PC-3 (cell line): ENCODE measurements around the gene KCNQ1. TPM values are rescaled to one million over a fixed set of nuclear protein-coding genes. Genes with fewer than 3 reads are reported as not detected.

Source experiments
- ATAC-seq: fragments of 200-7000 bp; cut with Tn5 transposase; 2 replicates; pipeline ENCODE4 v1.9.1; 2020; ENCODE audit warnings: mild to moderate bottlenecking, moderate library complexity
- BruUV-seq: library from RNA; stranded (reverse); fragments of 400-500 nt; replicated peaks from 2 replicates; lab custom pipeline; 2021; lab: Mats Ljungman, UMichigan
- CTCF ChIA-PET: fragments of 300-600 bp; sonication (Branson Sonifier 250); formaldehyde crosslinking; loops from one replicate; lab custom pipeline; 2022; ENCODE audit warnings: antibody characterized with exemption; lab: Charles Lee
- POLR2A ChIA-PET: fragments of 300-600 bp; sonication (Branson Sonifier 250); formaldehyde crosslinking; loops from one replicate; lab custom pipeline; 2022; ENCODE audit warnings: antibody characterized with exemption; ENCODE audit not compliant: unreplicated experiment; lab: Charles Lee
- DNase-seq: peaks from one replicate; pipeline ENCODE4 v3.0.0-alpha.2; 2015
- H2AFZ ChIP-seq: fragments of 300-600 bp; sonication (generic); 2 replicates; pipeline ENCODE4 v1.6.0; 2016; ENCODE audit warnings: antibody characterized with exemption, low read length
- H3F3A ChIP-seq: fragments of 300-600 bp; sonication (generic); one replicate; pipeline ENCODE4 v1.6.0; 2017; ENCODE audit warnings: antibody characterized with exemption, low read length, control low read depth, mild to moderate bottlenecking; ENCODE audit not compliant: unreplicated experiment
- H3K27ac ChIP-seq: fragments of 300-600 bp; sonication (generic); 2 replicates; pipeline ENCODE4 v1.5.1; 2016; ENCODE audit warnings: mild to moderate bottlenecking, low read length
- H3K27me3 ChIP-seq: fragments of 300-600 bp; sonication (generic); 2 replicates; pipeline ENCODE4 v1.6.1; 2016; ENCODE audit warnings: low read length, mixed read lengths
- H3K36me3 ChIP-seq: fragments of 300-600 bp; sonication (generic); 2 replicates; pipeline ENCODE4 v1.6.1; 2016; ENCODE audit warnings: low read depth, mixed run types, low read length, mixed read lengths
- H3K4me1 ChIP-seq: fragments of 300-600 bp; sonication (generic); 2 replicates; pipeline ENCODE4 v1.5.1; 2016; ENCODE audit warnings: low read length; ENCODE audit not compliant: insufficient read depth
- H3K4me2 ChIP-seq: fragments of 300-600 bp; sonication (generic); 2 replicates; pipeline ENCODE4 v1.6.0; 2016; ENCODE audit warnings: low read length
- H3K4me3 ChIP-seq: fragments of 300-600 bp; sonication (generic); 2 replicates; pipeline ENCODE4 v1.5.1; 2016; ENCODE audit warnings: mild to moderate bottlenecking, low read length, mixed read lengths
- H3K79me2 ChIP-seq: fragments of 300-600 bp; sonication (generic); 2 replicates; pipeline ENCODE4 v1.6.1; 2017; ENCODE audit warnings: low read length, mixed read lengths
- H3K9ac ChIP-seq: fragments of 300-600 bp; sonication (generic); 2 replicates; pipeline ENCODE4 v1.6.0; 2016; ENCODE audit warnings: mild to moderate bottlenecking, low read length
- H3K9me2 ChIP-seq: fragments of 300-600 bp; sonication (generic); replicated peaks from 2 replicates; pipeline ENCODE4 v1.6.1; 2016; ENCODE audit warnings: mixed run types, low read length, mixed read lengths
- H3K9me3 ChIP-seq: fragments of 300-600 bp; sonication (generic); 2 replicates; pipeline ENCODE4 v1.6.1; 2016; ENCODE audit warnings: low read length, mixed read lengths
- H4K20me1 ChIP-seq: fragments of 300-600 bp; sonication (generic); 2 replicates; pipeline ENCODE4 v1.6.1; 2016; ENCODE audit warnings: low read length, mixed read lengths
- CTCF ChIP-seq: fragments of 300-600 bp; sonication (generic); conservative IDR thresholded peaks from 2 replicates; pipeline ENCODE4 v1.5.1; 2017; ENCODE audit warnings: antibody characterized with exemption, low read depth, mild to moderate bottlenecking, low read length
- EZH2 ChIP-seq: fragments of 300-600 bp; sonication (generic); IDR thresholded peaks from one replicate; pipeline ENCODE4 v1.6.1; 2017; ENCODE audit warnings: antibody characterized with exemption, mild to moderate bottlenecking, low read length; ENCODE audit not compliant: unreplicated experiment
- EZH2phosphoT487 ChIP-seq: fragments of 300-600 bp; sonication (generic); IDR thresholded peaks from 2 replicates; pipeline ENCODE4 v1.6.1; 2018; ENCODE audit warnings: mild to moderate bottlenecking, antibody characterized with exemption, low read length, borderline replicate concordance
- intact Hi-C: fragments of 100-400 bp; cut with micrococcal nuclease; formaldehyde crosslinking; loops from 2 replicates; pipeline ENCODE4 v1.9.0; 2023
- total RNA-seq: library from RNA; depleted of rRNA; stranded (reverse); fragments of >200 nt; gene quantifications from 2 replicates; pipeline ENCODE4 v1.2.3, GENCODE V29; 2014

The KCNQ1 gene
- total RNA-seq, 1 experiment from 2014 or later, result 0.40 TPM

GRCh38 chr11:2813141-2813908 lies 368.5 kb downstream of the KCNQ1 start:
- Histone ChIP-seq H3K27me3 (no peaks in the 10 kb centered on the region), H3K27ac (no peak overlapping the region), H3F3A (no peaks in the 10 kb centered on the region), H3K9ac (no peak overlapping the region), H3K79me2 (no peaks in the 10 kb centered on the region), H4K20me1 (no peaks in the 10 kb centered on the region), H3K4me3 (no peak overlapping the region), H3K36me3 (no peaks in the 10 kb centered on the region), H3K4me2 (no peak overlapping the region), H3K4me1 (no peaks in the 10 kb centered on the region), H3K9me3 (no peaks in the 10 kb centered on the region), H2AFZ (no peak overlapping the region), H3K9me2 (no peaks in the 10 kb centered on the region)
- intact Hi-C loops, result no loop called here
- BruUV-seq, result no TSS peak
- no peak for DNase-seq
- POLR2A ChIA-PET, result no interaction called here
- CTCF ChIA-PET, result no interaction called here
- TF ChIP-seq EZH2, result no peak
- no peak for TF ChIP-seq EZH2phosphoT487
- TF ChIP-seq CTCF, result no peak
- ATAC-seq, result no peak

- DNase-seq, result no peak
- Histone ChIP-seq H3K9me2 (no peaks in the 10 kb centered on the region), H3K27me3 (no peaks in the 10 kb centered on the region), H4K20me1 (no peaks in the 10 kb centered on the region), H3K27ac (no peak overlapping the region), H3K4me2 (no peak overlapping the region), H3K4me3 (no peak overlapping the region), H3K4me1 (no peaks in the 10 kb centered on the region), H2AFZ (no peak overlapping the region), H3K9ac (no peak overlapping the region), H3F3A (no peaks in the 10 kb centered on the region), H3K79me2 (no peaks in the 10 kb centered on the region), H3K36me3 (no peaks in the 10 kb centered on the region), H3K9me3 (no peaks in the 10 kb centered on the region)
- no TSS peak for BruUV-seq
- ATAC-seq, result no peak
- ChIA-PET CTCF (no interaction called here), POLR2A (no interaction called here)
- TF ChIP-seq EZH2phosphoT487 (no peak), CTCF (no peak), EZH2 (no peak)
- intact Hi-C loops, result no loop called here
Measured at GRCh38 chr11:2813968-2814367, 369.2 kb downstream of the KCNQ1 start.

GRCh38 chr11:2814751-2815150 lies 369.9 kb downstream of the KCNQ1 start:
- Histone ChIP-seq H3F3A (no peaks in the 10 kb centered on the region), H3K9me3 (0 out of 2 replicates have a peak, but pooled peaks cover 5% of the 10 kb centered on the region), H3K36me3 (no peaks in the 10 kb centered on the region), H3K4me3 (no peak overlapping the region), H3K9ac (no peak overlapping the region), H3K4me2 (no peak overlapping the region), H3K27me3 (no peaks in the 10 kb centered on the region), H3K27ac (no peak overlapping the region), H3K79me2 (no peaks in the 10 kb centered on the region), H4K20me1 (no peaks in the 10 kb centered on the region), H2AFZ (no peak overlapping the region), H3K4me1 (no peaks in the 10 kb centered on the region), H3K9me2 (no peaks in the 10 kb centered on the region)
- POLR2A ChIA-PET, result no interaction called here
- DNase-seq, result no peak
- no peak for ATAC-seq
- intact Hi-C loops, result no loop called here
- no TSS peak for BruUV-seq
- TF ChIP-seq EZH2phosphoT487 (no peak), EZH2 (no peak), CTCF (no peak)
- CTCF ChIA-PET, result no interaction called here
